ENCODE measurements around the gene FGF1.

The FGF1 gene

GRCh38 chr5:142655339-142656267, 30.3 kb downstream of the FGF1 start:
- no peak overlapping the region for H3K4ac ChIP-seq (ENCODE audit: low read depth in 1 of 2, low read length in 2 of 2)
- H4K91ac ChIP-seq (ENCODE audit: low read length): no peak overlapping the region
- no peak overlapping the region for H2BK12ac ChIP-seq (ENCODE audit: low read length in 2 of 2)
- no peak overlapping the region for H2BK15ac ChIP-seq (ENCODE audit: low read depth, poor library complexity, severe bottlenecking)
- H2BK120ac ChIP-seq (ENCODE audit: low read depth, low read length): no peak overlapping the region
- H3K23ac ChIP-seq (ENCODE audit: low read length in 2 of 2): no peak overlapping the region
- peaks cover 0 to 6% of the 10 kb centered on the region in 2 experiments for H3K27me3 ChIP-seq (ENCODE audit: control insufficient read depth in 1 of 2, insufficient read depth in 1 of 2, low read length in 2 of 2)
- no peaks in the 10 kb centered on the region for H3K9me3 ChIP-seq (ENCODE audit: control insufficient read depth, low read length)
- peaks cover 2% of the 10 kb centered on the region for H3K4me1 ChIP-seq (ENCODE audit: control insufficient read depth, insufficient read depth, low read depth, low read length)
- no peak overlapping the region for H3K4me2 ChIP-seq (ENCODE audit: low read length, poor library complexity, severe bottlenecking)
- no peaks in the 10 kb centered on the region for H3K79me1 ChIP-seq (replicated peaks; ENCODE audit: low read length, poor library complexity, severe bottlenecking)
- no peak overlapping the region for H4K8ac ChIP-seq (ENCODE audit: low read length)
- no peak overlapping the region for H3K27ac ChIP-seq (ENCODE audit: low read length, poor library complexity, severe bottlenecking)
- 9% methylated on average over 9 of the region's 13 CpGs for WGBS
- no peak overlapping the region for H2AK5ac ChIP-seq (ENCODE audit: low read length, severe bottlenecking)
- no peak overlapping the region for H3K4me3 ChIP-seq (ENCODE audit: insufficient read depth in 1 of 2, low read depth in 1 of 2, low read length in 2 of 2)
- no peak overlapping the region for H3K14ac ChIP-seq (ENCODE audit: low read length in 2 of 2)
- H2AFZ ChIP-seq (ENCODE audit: low read depth, low read length): no peak overlapping the region
- no peak overlapping the region for H3K18ac ChIP-seq (ENCODE audit: low read depth in 1 of 2, low read length in 2 of 2)
- H3K9ac ChIP-seq (ENCODE audit: low read length): peak overlapping the region; percentile 55
- no peaks in the 10 kb centered on the region for H3K36me3 ChIP-seq (ENCODE audit: control insufficient read depth in 1 of 2, insufficient read depth in 2 of 2, low read depth in 1 of 2, low read length in 2 of 2)
- H2BK5ac ChIP-seq (ENCODE audit: low read depth, low read length, poor library complexity, severe bottlenecking): no peak overlapping the region
- peak; percentile 74 for DNase-seq

DNA sequence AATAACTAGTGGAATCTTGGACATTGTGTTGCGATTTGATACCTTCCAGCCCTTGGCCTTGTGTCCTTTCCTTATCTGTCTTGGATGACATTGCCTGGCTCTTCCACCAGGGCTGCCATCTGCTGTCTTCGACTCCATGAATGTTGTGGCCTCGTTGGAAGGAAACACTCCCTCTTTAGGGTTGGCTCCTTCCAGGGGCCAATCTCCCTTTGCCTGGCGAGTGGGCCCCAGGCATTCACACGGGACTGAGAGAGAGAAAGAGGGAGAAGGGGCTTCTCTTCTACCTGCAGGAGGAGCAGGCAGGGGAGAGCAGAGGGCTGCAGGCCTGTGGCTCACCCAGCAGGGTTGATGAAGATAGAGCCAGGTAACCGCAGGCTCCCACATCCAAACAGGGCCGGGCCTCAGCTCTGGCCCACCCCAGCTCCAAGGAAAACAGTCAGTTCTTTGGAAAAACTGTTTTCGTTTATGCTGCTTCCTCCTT, 31.3 kb downstream of the FGF1 start:
- H2BK5ac ChIP-seq (ENCODE audit: low read depth, low read length, poor library complexity, severe bottlenecking): no peak overlapping the region
- H4K91ac ChIP-seq (ENCODE audit: low read length): no peak overlapping the region
- H3K4me2 ChIP-seq (ENCODE audit: low read length, poor library complexity, severe bottlenecking): no peak overlapping the region
- H2AFZ ChIP-seq (ENCODE audit: low read depth, low read length): peak overlapping the region; percentile 36
- no peak overlapping the region for H3K14ac ChIP-seq (ENCODE audit: low read length in 2 of 2)
- no peaks in the 10 kb centered on the region for H3K36me3 ChIP-seq (ENCODE audit: control insufficient read depth in 1 of 2, insufficient read depth in 2 of 2, low read depth in 1 of 2, low read length in 2 of 2)
- no peak for DNase-seq
- no peak overlapping the region for H2AK5ac ChIP-seq (ENCODE audit: low read length, severe bottlenecking)
- H2BK12ac ChIP-seq (ENCODE audit: low read length in 2 of 2): no peak overlapping the region
- WGBS: 75% methylated on average over 7 of the region's 8 CpGs
- H3K27ac ChIP-seq (ENCODE audit: low read length, poor library complexity, severe bottlenecking): no peak overlapping the region
- no peak overlapping the region for H2BK15ac ChIP-seq (ENCODE audit: low read depth, poor library complexity, severe bottlenecking)
- H3K9me3 ChIP-seq (ENCODE audit: control insufficient read depth, low read length): no peaks in the 10 kb centered on the region
- no peak overlapping the region for H3K9ac ChIP-seq (ENCODE audit: low read length)
- H3K18ac ChIP-seq (ENCODE audit: low read depth in 1 of 2, low read length in 2 of 2): no peak overlapping the region
- no peak overlapping the region for H3K23ac ChIP-seq (ENCODE audit: low read length in 2 of 2)
- no peaks in the 10 kb centered on the region for H3K79me1 ChIP-seq (replicated peaks; ENCODE audit: low read length, poor library complexity, severe bottlenecking)
- H3K4ac ChIP-seq (ENCODE audit: low read depth in 1 of 2, low read length in 2 of 2): no peak overlapping the region
- peaks cover 0 to 6% of the 10 kb centered on the region in 2 experiments for H3K27me3 ChIP-seq (ENCODE audit: control insufficient read depth in 1 of 2, insufficient read depth in 1 of 2, low read length in 2 of 2)
- H2BK120ac ChIP-seq (ENCODE audit: low read depth, low read length): no peak overlapping the region
- peaks cover 2% of the 10 kb centered on the region for H3K4me1 ChIP-seq (ENCODE audit: control insufficient read depth, insufficient read depth, low read depth, low read length)
- no peak overlapping the region for H4K8ac ChIP-seq (ENCODE audit: low read length)
- no peak overlapping the region for H3K4me3 ChIP-seq (ENCODE audit: insufficient read depth in 1 of 2, low read depth in 1 of 2, low read length in 2 of 2)

DNA sequence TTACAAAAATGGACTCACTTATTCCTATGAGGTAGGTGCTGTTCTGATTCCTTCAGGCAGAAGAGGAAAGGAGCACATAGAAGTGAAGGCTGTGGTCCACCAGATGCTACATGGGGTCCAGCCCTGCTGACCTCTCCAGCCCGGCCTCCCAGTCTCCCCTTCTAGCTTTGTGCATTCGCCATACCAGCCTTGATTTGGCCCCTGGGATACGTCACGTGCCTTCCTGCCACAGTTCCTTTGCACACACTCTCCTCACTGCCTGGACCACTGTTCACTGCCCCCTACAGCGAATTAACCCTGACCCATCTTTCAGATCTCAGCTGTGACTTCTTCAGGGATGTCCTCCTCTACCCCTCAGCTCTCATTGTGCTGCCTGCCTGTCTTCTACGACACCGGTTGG, 32.6 kb downstream of the FGF1 start:
- no peak overlapping the region for H3K27ac ChIP-seq (ENCODE audit: low read length, poor library complexity, severe bottlenecking)
- no peak for DNase-seq
- no peaks in the 10 kb centered on the region for H3K79me1 ChIP-seq (replicated peaks; ENCODE audit: low read length, poor library complexity, severe bottlenecking)
- no peak overlapping the region for H2BK120ac ChIP-seq (ENCODE audit: low read depth, low read length)
- H3K18ac ChIP-seq (ENCODE audit: low read depth in 1 of 2, low read length in 2 of 2): no peak overlapping the region
- no peak overlapping the region for H2AK5ac ChIP-seq (ENCODE audit: low read length, severe bottlenecking)
- no peaks in the 10 kb centered on the region for H3K36me3 ChIP-seq (ENCODE audit: control insufficient read depth in 1 of 2, insufficient read depth in 2 of 2, low read depth in 1 of 2, low read length in 2 of 2)
- H4K91ac ChIP-seq (ENCODE audit: low read length): no peak overlapping the region
- H3K23ac ChIP-seq (ENCODE audit: low read length in 2 of 2): peak overlapping the region in 1 of 2 experiments; percentile 77
- no peak overlapping the region for H2BK15ac ChIP-seq (ENCODE audit: low read depth, poor library complexity, severe bottlenecking)
- H4K8ac ChIP-seq (ENCODE audit: low read length): no peak overlapping the region
- no peak overlapping the region for H3K4me2 ChIP-seq (ENCODE audit: low read length, poor library complexity, severe bottlenecking)
- H3K9ac ChIP-seq (ENCODE audit: low read length): no peak overlapping the region
- WGBS: 94% methylated on average over 7 of the region's 7 CpGs
- H3K4me1 ChIP-seq (ENCODE audit: control insufficient read depth, insufficient read depth, low read depth, low read length): peaks cover 2% of the 10 kb centered on the region
- no peak overlapping the region for H3K14ac ChIP-seq (ENCODE audit: low read length in 2 of 2)
- no peak overlapping the region for H2BK5ac ChIP-seq (ENCODE audit: low read depth, low read length, poor library complexity, severe bottlenecking)
- H2AFZ ChIP-seq (ENCODE audit: low read depth, low read length): no peak overlapping the region
- H3K4ac ChIP-seq (ENCODE audit: low read depth in 1 of 2, low read length in 2 of 2): no peak overlapping the region
- H3K9me3 ChIP-seq (ENCODE audit: control insufficient read depth, low read length): no peaks in the 10 kb centered on the region
- peak overlapping the region in 1 of 2 experiments; percentile 57 for H2BK12ac ChIP-seq (ENCODE audit: low read length in 2 of 2)
- H3K4me3 ChIP-seq (ENCODE audit: insufficient read depth in 1 of 2, low read depth in 1 of 2, low read length in 2 of 2): no peak overlapping the region
- H3K27me3 ChIP-seq (ENCODE audit: control insufficient read depth in 1 of 2, insufficient read depth in 1 of 2, low read length in 2 of 2): peaks cover 0 to 6% of the 10 kb centered on the region in 2 experiments

- H3K79me1 ChIP-seq (replicated peaks; ENCODE audit: low read length, poor library complexity, severe bottlenecking): no peaks in the 10 kb centered on the region
- WGBS: 95% methylated on average over 10 of the region's 10 CpGs
- H3K36me3 ChIP-seq (ENCODE audit: control insufficient read depth in 1 of 2, insufficient read depth in 2 of 2, low read depth in 1 of 2, low read length in 2 of 2): no peaks in the 10 kb centered on the region
Measured at GRCh38 chr5:142652563-142652962, 33.3 kb downstream of the FGF1 start.

More at GRCh38 chr5:142652563-142652962, 33.3 kb downstream of the FGF1 start:
- H4K8ac ChIP-seq (ENCODE audit: low read length): peak overlapping the region; percentile 19
- H4K91ac ChIP-seq (ENCODE audit: low read length): peak overlapping the region; percentile 4
- H3K9me3 ChIP-seq (ENCODE audit: control insufficient read depth, low read length): no peaks in the 10 kb centered on the region
- no peak overlapping the region for H3K14ac ChIP-seq (ENCODE audit: low read length in 2 of 2)
- H2BK120ac ChIP-seq (ENCODE audit: low read depth, low read length): peak overlapping the region; percentile 19
- H3K27ac ChIP-seq (ENCODE audit: low read length, poor library complexity, severe bottlenecking): no peak overlapping the region
- H3K4me2 ChIP-seq (ENCODE audit: low read length, poor library complexity, severe bottlenecking): no peak overlapping the region
- no peak for DNase-seq
- H3K23ac ChIP-seq (ENCODE audit: low read length in 2 of 2): no peak overlapping the region
- no peak overlapping the region for H3K4me3 ChIP-seq (ENCODE audit: insufficient read depth in 1 of 2, low read depth in 1 of 2, low read length in 2 of 2)
- H2AFZ ChIP-seq (ENCODE audit: low read depth, low read length): no peak overlapping the region
- no peak overlapping the region for H2BK12ac ChIP-seq (ENCODE audit: low read length in 2 of 2)
- peaks cover 2% of the 10 kb centered on the region for H3K4me1 ChIP-seq (ENCODE audit: control insufficient read depth, insufficient read depth, low read depth, low read length)
- H2BK5ac ChIP-seq (ENCODE audit: low read depth, low read length, poor library complexity, severe bottlenecking): no peak overlapping the region
- H3K18ac ChIP-seq (ENCODE audit: low read depth in 1 of 2, low read length in 2 of 2): no peak overlapping the region
- no peak overlapping the region for H3K9ac ChIP-seq (ENCODE audit: low read length)
- no peak overlapping the region for H2BK15ac ChIP-seq (ENCODE audit: low read depth, poor library complexity, severe bottlenecking)
- H3K4ac ChIP-seq (ENCODE audit: low read depth in 1 of 2, low read length in 2 of 2): no peak overlapping the region
- peaks cover 0 to 6% of the 10 kb centered on the region in 2 experiments for H3K27me3 ChIP-seq (ENCODE audit: control insufficient read depth in 1 of 2, insufficient read depth in 1 of 2, low read length in 2 of 2)
- H2AK5ac ChIP-seq (ENCODE audit: low read length, severe bottlenecking): no peak overlapping the region
